HG03442 (cell line): ENCODE data around the gene PABPN1L.
"Not testable (repeated sequence)": the region's sequence is repeated elsewhere in the genome, so short reads cannot be mapped to it uniquely, and the experiment has no call there.

Experiments
- ATAC-seq: cut with Tn5 transposase; IDR thresholded peaks from one replicate; pipeline ENCODE4 v1.9.1; 2021; ENCODE audit warnings: mild to moderate bottlenecking, moderate library complexity; ENCODE audit not compliant: unreplicated experiment

PABPN1L gene

DNA sequence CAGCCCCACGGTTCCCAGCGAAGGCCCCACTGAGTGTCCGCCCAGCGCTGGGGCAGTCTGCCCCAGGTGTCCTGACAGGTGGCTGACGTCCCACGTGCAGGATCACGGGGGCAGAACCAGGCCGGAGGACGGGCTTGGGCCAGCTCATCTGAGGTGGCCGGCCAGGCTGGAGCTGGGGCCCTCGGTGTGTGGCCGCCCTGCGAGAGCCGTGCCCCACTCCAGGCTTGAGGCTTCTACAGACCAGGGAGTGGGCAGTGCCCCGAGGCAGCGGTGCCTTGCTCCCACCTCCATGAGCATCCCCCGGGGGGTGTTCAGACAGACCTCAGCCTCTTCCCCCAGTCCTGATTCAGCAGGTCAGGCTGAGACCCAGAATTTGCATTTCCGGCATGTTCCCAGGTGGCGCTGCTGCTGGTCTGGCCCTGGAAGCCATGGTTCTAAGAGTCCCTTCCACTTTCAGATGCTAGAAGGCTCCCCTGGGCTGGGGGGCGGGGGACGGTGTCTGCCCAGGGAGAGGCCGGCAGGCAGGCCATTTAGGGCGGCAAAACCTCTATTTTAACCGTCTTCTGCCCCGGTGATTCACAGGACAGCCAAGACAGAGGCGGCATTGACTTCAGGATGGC, 35.4 kb upstream of the PABPN1L start:
- ATAC-seq: no peak

DNA sequence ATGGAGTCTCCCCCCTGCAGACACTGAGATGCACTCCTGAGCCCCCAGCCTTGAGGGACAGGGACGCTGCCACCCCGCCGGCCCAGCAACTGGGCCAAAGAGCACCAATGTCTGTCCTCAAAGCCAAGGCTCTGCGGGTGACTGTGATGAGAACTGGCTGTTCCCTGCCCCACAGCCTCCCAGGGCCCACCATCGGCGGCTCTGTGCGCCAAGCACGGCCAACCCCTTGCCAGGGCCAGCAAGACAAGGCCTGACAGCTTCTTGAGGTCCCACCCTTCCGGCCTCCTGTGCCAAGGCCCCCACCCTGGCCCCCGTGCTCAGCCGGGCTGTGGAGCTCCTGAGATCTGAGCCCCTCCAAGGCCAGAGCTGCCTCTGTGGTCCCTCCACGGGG, 34.2 kb upstream of the PABPN1L start:
- ATAC-seq: no peak

DNA sequence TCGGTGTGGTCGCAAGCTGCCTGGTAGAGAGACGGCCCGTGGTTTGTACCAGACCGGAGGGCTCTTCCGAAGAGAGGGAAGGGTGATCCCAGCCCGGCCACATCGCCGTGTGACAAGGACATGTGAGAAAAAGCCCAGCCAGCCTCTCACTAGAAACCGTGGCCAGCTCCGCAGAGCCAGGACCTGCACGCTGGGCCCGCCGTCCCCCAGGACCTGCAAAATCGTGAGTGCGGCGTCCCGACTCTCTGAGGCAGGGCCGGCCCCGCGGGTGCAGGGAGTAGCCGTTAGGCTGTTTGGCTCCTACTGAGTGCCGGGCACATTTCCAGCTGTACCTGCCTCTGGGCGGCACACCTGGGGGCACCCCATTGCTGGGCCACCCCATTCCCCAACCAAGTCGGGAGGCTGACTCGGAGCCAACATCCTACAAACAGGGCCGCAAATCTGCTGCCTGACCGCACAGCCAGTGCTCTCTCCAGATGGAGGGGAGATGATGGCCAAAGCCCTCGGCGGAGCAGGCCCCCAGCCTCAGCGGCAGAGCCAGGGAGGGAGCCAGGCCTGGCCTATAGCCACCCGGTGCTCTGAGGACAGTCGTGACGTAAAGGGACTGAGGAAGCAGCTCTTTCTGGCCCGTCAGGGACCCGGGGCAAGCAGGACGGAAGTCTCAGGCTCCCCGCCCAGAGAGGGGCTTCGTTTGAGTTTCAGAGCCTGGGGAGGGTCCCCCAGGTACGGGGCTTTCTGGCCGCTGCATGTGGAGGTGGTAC, 33.6 kb upstream of the PABPN1L start:
- ATAC-seq: no peak

DNA sequence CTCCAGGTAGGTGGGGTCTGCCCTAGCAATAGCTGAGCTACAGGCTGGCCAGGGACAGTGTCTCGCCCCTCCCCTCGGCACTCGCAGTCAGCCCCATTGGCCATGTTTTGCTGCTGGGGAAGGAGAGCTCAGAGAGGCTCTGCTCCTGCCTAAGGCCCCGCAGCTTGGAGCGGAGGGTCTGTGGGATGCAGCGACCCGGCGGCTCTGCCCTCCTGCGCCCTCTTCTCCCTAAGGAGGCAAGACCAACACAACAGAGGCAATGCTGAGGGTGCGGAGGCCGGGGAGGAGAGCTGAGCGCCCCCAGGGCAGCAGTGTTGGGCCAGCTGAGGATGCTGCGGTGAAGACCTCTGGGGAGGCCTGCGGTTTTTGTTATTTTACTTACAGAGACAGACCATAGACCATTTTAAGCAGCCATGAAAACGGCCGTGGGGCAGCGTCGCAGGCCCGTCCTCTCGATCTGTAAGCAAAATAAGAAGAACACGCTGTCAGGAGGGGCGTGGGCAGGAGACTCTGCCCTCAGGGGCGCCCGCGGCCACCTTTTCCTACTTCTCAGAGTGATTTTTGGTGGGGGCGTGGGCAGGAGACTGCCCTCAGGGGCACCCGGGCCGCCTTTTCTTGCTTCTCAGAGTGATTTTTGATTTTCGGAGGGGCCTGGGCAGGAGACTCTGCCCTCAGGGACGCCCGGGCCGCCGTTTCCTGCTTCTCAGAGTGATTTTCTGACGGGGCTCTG, 31.4 kb upstream of the PABPN1L start:
- ATAC-seq: no peak

DNA sequence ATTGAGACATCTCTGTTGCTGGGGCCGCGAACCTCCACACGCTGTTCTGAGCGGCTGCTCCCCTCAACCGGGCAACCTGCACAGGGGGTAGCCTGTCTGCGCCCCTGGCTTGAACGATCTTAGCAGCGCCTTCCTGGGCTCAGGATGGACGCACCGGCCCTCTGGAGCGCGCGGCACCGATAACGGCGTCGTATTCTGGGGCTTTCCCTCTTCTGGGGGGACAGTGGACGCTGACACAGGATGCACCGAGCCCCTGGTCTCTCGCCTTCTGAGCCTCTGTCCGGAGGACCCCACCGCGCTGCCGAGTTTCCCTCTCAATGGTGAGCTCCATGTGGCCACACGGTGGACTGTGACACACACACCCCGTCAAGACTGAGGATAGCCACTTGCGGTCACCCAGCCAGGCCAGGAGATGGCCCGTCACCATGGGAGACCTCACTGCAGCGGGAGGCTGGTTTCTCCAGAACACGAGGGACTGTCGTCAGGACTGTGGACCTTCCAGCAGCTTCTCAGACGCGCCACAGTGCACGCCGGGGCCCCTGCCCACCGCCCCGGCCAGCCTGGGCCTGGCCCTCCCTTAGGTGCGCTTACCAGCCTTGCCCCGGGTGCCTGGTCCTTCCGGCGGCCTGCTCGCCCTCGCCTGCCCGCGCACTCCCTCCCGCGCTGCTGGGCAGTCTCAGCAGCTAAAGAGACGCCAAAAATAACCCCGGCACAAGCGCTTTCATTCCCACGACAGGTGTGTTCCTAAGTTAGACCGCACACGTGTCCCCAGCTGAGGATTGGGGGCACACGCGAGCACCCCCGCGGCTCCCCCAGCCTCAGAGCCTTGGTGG, 30.0 kb upstream of the PABPN1L start:
- ATAC-seq: no peak

DNA sequence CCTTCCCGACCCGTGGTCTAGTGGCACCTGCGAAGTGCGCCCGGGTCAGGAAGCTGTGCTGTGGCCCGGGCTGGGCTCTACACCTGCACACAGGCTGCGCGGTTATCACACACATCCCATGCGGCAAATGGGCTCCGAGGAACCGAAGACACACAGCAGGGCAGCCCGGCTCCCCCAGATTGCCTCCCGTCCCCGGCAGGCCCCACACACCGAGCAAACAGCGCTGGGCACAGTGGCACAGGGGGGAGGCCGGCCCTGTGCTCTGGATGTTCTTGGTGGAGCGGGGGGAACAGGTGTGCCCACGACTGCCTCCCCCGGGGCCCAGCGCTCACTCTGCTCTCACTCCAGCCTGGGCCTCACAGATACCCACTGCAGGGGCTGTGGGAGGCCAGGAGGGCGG, 28.9 kb upstream of the PABPN1L start:
- no peak for ATAC-seq

DNA sequence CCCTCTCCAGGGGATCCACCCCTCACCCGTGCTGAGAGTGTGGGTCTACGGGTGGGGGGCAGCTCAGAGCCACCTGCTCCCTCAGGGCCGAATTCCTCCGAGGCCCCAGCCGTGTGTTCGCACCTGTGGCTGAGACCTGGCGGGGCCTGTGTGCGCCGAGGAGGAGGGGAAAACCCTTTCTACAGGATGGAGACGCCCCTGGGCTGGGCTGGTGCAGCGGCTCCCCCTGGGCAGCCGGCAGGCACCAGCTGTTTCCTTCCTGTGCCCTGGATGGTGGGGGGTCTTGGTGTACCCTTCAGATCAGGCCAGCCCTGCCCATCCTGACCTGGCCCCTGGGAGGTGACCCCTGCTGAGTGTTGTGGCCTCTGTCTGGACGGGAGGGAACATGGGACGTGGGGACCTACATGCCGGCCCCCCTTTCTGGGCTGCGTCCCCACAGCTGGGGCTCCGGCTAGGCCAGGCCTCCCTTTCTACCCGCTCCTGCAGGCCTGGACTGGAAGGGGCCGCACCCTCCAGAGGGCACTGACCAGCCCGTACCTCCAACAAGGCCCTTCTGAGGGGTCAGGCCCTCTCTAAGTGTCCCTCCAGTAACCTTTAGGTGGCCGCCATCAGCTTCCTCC, 28.3 kb upstream of the PABPN1L start:
- no peak for ATAC-seq

DNA sequence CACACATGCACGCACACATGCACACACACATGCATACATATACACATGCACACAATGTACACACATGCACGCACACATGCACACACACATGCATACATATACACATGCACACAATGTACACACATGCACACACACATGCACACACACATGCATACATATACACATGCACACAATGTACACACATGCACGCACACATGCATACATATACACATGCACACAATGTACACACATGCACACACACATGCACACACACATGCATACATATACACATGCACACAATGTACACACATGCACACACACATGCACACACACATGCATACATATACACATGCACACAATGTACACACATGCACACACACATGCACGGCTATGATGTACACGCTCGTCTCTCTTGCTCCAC, 27.8 kb upstream of the PABPN1L start:
- ATAC-seq: not testable (repeated sequence)

DNA sequence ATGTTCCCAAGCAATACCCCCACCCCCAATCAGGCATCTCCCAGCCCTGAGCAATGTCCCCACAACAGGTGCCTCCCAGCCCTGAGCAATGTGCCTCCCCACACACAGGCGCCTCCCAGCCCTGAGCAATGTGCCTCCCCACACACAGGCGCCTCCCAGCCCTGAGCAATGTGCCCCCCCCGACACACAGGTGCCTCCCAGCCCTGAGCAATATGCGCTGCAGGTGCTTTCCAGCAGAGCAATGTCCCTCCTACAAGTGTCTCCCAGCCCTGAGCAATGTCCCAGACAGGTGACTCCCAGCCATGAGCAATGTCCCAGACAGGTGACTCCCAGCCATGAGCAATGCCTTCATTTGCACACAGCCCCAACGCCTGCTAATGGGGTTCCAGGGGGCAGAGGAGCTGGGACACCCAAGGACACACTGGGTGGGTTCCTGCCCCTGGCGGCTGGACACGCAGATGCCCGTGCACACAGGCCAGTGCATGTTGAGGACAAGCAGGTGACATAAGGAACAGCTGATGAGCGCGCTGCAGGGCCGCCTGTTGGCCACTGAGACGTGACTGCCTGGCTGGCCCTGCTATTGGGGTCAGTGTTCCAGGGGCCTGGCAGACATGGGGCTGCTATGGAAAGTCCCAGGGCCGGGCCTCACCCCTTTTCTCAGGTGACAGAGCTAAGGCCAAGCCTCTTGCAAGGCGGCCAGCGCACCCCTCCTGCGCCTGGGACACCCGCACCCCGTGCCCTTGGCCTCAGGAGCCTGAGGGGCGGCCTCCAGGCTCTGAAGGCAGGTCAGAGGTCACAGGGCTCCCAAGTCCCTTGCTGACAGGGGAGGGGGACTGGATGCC, 26.9 kb upstream of the PABPN1L start:
- ATAC-seq: no peak

DNA sequence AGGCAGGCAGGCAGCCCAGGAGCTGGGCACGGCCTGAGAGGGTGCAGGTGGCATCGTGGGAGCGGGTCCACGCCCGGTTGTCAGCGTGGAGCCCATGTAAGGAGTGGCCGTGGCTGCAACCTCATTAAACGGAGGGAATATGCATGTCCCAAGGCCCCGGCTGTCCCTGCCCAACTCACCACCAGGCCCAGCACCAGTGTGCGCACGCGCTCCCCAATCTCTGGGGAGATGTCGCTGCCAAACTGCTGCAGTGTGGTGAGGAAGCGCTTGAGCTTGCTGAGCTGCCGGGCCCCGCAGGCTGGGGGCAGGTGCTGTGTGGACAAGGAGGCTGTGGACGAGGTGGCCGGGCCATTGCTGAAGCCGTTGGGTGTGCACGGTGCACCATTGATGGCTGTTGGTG, 25.6 kb upstream of the PABPN1L start:
- no peak for ATAC-seq

DNA sequence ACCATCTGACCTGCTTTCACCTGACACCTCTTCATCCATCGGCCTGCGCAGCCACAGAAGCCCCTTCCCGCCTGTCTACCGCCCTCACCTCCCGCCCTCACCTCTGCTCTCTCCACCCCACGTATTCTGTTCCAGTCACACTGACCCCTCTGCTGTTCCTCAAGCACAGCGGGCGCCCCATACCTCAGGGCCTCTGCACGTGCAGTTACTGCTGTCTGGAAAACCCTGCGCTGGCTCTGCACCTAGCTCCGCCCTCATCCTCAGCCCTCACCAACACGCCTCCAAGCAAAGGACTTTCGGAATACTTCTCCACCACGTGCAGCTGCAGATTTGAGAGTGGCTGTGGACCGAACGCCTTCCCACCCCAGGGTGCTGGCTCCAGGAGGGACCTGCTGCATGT, 24.6 kb upstream of the PABPN1L start:
- no peak for ATAC-seq

DNA sequence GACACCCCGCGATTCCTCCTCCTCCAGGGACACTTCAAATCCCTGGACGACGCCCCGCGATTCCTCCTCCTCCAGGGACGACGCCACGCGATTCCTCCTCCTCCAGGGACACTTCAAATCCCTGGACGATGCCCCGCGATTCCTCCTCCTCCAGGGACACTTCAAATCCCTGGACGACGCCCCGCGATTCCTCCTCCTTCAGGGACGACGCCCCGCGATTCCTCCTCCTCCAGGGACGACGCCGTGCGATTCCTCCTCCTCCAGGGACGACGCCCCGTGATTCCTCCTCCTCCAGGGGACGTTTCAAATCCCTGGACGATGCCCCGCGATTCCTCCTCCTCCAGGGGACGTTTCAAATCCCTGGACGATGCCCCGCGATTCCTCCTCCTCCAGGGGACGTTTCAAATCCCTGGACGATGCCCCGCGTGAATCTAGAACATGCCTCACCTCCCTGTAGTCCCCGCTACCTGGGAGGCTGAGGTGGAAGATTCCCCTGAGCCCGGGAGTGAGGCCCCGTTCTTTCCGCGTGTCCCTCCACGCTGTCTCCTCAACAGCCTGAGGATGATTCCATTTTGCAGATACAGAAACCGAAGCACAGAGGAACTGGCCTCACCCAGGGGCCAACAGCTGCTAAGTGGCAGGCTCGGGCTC, 23.4 kb upstream of the PABPN1L start:
- ATAC-seq: not testable (repeated sequence)

DNA sequence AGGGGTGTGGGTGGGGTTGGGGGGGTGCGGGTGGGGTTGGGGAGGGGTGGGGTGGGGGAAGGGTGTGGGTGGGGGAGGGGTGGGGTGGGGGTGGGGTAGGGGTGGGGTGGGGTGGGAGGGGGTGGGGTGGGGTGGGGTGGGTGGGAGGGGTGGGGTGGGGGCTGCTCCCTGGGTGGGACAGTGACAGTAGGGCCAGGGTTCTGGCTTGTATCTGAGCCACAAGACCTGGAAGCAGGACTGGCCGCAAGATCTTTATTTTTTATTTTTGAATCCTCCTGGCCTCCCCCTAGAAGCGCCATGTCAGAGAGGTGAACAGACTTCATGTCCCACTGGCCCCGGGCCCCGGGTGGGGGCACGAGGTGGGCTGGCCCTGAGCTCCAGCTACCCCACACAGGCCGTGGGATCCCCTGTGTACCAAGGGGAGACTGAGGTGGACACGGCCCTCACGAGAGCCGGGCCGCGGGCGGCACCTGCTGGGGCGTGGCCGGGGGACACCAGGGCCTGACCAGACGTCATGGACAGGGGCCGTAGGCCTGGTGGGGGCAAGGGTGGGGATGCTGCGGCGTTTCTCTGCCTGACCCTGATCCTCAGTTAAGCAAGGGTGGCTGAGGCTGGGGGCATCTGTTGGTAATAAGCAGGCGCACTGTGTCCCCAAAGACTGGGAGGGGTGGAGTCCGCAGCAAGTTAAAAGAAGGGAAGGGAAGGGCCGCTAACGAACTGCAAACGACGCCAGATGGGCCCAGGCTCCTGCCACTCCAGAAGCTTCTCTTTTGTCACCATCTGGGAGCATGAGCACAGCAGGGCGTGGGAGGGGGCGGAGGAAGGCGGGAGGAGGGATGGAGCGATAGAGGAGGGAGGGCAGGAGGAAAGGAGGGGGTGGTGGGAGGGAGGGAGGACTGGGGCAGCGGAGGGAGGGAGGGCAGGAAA, 22.3 kb upstream of the PABPN1L start:
- no peak for ATAC-seq

DNA sequence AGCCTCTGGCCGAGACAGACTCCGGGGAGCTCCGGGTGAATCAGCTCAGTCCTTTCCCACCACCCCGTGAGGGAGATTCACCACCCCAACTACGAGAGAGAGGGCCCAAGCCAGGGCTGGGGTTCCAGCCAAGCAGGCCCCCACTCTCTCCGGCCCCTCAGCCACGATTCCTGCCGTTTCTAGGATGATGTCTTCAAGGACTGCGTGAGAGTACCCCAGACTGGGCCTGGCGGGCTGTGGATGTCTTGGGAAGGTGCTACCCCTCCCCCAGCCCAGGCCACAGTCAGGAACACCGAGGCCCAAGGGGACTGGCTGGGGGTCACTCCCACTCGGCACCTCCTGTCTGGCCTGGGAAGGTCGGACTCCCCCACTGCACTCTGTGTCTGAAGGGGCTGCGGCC, 21.6 kb upstream of the PABPN1L start:
- ATAC-seq: no peak

DNA sequence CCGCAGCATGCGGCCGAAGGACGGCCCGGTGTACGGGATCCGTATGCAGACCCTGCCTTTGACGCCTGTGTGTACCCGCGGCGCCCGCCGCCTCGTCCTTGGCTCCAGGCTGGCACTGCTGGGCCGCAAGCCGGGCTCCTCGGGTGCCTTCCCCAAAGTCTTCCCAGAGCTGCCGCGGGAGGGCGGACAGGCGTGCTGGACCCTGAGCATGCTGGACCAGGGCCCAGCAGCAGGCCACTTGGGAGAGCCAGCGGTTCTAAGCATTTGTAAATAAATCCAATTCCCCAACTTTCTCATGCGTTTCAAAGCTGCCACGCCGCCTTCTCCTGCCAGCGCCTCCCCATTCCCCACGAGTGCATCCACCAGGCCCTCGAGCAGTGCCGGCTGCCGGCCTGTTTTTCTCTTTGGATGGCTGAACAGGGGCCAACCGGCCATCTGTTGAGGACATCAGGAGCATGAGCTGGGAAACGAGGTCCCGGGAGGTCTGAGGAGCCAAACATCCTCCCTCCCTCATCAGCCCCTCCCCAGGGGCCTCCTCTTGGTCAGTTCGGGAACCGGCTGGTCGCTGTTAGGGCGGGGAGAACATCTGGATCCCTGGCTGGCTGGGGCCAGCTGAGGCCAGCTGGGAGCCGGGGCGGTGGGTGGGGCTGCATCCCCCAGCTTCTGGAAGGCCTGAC, 20.5 kb upstream of the PABPN1L start:
- ATAC-seq: no peak

DNA sequence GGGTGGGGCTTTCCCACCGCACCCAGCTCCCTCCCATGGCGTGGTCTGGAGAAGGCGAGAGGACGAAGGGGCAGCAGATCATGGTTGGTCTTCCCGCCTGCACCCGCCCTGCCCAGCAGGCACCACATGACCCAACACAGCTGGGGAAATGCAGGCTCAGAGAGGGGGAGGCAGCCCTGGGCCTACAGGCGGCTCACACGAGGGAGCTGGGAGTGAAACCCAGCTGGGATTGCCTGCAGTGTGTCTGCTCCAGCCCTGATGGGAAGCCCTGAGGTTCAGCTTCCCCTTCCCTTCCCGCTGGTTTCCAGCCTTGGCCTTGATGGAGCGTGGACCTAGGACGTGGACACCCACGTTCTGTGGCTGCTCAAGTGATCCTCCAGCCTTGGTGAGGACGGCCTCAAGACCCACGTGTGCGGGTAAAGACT, 20.0 kb upstream of the PABPN1L start:
- ATAC-seq: no peak

DNA sequence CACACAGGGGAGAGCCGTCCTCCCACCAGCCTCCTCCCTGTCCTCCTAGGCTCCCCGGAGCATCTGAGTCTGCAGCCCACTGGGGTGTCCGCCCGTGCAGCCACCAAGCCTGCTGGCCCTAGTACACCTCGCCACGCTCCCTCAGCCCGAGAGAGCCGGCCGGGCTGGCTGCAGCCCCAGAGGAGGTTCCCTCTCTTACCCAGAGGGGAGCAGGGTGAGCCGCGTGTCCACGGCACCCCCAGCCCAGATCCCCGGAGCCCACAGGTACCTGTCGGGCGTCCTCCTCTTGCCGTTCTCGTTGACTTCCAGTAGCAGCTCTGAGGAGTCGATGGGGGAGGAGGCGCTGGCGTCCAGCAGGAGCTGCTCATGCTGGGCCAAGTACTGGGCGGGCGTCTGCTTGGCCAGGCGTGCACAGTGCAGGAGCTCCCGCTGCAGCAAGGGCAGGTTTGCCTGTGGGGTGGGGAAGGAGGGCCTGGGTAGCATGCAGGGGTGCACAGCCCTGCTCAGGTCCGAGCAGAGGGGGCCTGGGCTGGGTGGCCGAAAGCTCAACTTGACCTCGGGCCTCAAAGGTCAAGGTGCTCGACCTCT, 19.3 kb upstream of the PABPN1L start:
- ATAC-seq: no peak
